ENCODE measurements around the gene IFNA8.
"Not testable (repeated sequence)": the region's sequence is repeated elsewhere in the genome, so short reads cannot be mapped to it uniquely, and the experiment has no call there.

Gene IFNA8

DNA sequence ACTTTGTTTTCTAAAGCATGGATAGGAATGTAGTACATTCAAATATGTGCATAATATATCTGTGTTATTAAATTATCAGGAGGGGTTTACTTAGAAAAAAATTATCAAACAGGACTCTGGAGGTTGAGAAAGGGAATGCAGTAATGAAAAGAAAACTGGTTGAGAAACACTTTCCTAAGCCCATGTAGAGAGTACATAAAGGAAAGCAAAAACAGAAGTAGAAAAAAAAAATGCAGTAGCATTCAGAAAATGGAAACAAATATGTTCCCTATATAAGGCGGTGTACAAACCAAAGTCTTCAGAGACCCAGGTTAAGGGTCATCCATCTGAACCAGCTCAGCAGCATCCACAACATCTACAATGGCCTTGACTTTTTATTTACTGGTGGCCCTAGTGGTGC, at the start of gene IFNA8:
IFNA8 (plus strand) TSS at position 301 of the 400 bp plus-strand sequence; CDS start at position 361, 60 bp downstream.
- DNase-seq, result no peak

DNA sequence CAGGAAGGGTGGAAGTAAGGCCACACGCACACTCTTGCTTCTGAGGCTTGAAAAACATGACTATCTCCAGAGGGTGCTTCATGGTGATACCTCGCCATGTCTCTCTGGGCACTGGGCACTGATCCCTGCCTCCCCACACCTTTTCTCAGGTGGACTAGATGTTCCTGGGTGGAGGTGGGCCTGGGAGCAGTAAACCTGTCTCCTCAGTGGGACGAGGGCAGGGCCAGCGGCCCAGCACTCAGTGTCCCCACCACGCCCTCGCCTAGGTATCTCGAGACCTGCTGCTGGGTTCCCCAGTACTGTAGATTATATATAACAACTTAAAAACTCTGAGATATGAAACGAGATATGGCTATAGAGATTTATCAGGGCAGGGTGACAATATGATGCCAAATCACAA, 46.6 kb upstream of the IFNA8 start:
- no peak for DNase-seq

DNA sequence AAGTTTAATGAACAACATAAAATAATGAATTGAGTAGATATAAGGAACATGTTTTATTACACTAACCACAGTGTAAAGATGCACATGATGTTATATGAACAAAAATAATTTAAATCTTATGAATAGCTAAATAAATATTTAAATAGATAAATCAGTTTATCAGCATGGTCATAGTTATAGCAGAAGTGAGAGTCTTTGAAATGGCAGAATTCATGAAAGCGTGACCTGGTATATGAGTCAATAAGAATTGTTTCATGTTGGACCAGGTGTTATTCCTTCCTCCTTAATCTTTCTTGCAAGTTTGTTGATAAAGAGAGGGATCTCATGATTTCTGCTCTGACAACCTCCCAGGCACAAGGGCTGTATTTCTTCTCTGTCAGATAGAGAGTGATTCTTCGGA, 41.7 kb upstream of the IFNA8 start:
- DNase-seq, result not testable (repeated sequence)

DNA sequence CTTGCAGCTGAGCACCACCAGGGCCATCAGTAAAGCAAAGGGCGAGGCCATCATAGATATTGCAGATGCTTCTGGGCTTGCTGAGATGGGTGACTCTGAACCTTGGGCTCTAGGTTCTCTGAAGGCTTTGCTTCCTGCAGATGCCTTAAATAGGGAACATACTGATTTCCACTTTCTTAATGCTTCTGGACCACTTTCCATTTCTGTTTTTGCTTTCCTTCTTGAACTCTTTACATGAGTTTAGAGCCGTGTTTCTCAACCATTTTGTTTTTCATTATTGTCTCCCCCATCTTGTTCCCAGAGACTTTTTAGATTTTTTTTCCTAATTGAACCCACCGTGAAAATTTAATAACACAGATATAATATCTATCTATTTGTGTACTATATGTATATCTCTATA, 41.0 kb upstream of the IFNA8 start, which contains the start of gene IFNA13:
IFNA13 (minus strand) TSS at position 101 of the 400 bp plus-strand sequence; CDS start at position 54, 47 bp downstream.
- DNase-seq, result no peak

DNA sequence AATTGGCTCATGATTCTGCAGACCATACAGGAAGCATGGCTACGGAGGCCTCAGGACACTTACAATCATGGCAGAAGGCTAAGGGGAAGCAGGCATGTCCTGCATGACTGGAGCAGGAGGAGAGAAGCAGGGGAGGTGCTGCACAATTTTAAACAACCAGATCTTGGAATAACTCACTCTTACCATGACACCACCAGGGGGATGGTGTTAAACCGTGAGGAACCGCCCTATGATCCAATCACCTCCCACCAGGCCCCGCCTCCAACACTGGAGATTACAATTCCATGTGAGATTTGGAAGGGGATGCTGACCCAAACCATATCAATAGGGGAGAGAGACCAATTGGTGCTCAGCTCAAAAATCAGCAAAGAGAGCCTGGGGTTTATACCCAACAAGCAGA, 37.5 kb upstream of the IFNA8 start:
- not testable (repeated sequence) for DNase-seq

DNA sequence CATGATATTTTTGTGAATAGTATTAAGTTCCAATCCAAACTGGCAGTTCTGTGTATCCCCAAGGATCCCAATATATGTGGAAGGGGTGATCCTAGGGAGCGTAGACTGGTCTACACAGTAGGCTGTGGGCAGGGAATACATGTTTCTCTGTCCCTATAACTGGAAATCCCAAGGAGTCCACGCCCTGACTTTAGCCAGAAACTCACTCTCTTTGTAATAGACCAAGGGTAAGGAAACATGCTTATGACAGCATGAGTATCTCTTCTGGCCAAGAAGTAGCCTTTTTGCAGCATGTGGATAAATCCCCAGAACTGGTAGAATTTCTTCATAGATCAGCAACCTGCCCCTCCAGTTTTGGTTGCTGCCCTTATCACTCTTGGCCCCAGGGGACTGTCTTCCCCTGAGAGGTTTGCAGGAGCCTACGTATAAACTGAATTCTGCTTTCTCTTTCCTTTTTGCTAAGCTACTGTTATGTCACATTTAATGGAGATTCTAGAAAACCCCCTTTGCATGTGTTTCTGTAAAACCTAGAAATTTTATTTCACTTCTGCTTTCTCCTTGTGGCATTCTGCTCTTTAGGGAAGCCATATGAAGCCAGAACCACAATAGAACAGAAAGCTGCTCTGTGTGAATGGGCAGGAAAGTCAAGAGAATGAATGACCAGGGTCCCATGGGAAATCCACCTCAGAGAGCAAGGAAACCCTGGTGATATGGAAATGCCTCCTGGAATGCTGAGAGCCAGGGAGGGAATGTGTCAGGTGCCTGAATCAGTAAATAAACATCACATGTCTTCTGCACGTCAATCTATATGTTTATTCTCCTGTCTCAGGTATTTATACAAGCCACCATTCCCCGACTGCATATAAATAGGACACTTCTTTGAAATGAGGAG, 27.2 kb upstream of the IFNA8 start:
- peak; percentile 66 for DNase-seq

DNA sequence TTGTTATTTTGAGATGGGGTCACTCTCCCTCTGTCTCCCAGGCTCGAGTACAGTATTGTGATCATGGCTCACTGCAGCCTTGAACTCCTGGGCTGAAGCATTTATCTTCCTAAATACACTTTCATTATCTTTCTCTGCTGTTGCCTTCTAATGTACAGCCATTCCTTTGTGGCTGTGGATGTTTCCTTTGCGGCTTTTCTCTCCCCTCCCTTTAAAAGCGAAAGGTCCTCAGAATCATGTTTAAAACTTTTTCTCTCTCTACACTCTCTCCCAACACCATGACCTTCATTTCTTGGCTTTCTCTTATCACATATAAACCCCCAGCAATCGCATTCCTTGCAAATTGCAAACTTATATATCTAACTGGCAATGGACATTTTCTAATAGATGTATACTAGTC, 25.3 kb upstream of the IFNA8 start:
- no peak for DNase-seq

DNA sequence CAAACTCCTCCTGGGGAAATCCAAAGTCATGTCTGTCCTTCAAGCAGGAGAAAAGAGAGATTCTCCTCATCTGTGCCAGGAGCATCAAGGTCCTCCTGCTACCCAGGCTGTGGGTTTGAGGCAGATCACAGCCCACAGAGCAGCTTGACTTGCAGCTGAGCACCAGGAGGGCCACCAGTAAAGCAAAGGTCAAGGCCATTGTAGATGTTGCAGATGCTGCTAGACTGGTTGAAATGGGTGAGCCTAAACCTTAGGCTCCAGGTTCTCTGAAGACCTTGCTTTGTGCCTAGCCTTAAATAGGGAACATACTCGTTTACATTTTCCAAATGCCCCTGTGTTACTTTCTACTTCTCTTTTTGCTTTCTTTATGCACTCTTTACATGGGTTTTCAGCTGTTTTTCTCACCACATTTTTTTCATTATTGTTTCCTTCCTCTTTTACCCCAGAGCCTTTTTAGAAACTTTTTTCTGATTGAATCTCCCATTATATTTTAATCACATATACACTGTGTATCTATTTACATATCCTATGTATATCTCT, 23.7 kb upstream of the IFNA8 start, which contains the start of gene IFNA2:
IFNA2 (minus strand) TSS at position 268 of the 540 bp plus-strand sequence; CDS start at position 199, 69 bp downstream.
- DNase-seq, result no peak

DNA sequence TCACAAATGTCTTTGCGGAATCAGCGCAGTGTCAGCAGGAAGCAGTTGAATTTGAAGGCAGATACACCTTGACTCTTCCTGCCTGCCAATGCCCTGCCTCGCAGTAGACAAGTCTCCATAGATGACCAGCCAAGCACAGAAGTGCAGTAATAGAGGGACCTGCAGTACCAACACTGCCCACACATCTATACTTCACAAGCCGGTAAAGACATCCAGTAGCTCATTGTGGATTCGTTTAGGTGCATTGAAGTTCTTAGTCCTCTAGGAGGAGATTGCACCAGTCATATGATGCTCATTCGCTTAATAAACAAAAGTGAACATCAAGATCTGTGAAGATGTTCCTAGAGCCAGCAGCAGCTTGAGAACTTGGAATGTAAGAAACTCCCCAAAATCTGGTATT, 16.6 kb upstream of the IFNA8 start:
- DNase-seq, result no peak

DNA sequence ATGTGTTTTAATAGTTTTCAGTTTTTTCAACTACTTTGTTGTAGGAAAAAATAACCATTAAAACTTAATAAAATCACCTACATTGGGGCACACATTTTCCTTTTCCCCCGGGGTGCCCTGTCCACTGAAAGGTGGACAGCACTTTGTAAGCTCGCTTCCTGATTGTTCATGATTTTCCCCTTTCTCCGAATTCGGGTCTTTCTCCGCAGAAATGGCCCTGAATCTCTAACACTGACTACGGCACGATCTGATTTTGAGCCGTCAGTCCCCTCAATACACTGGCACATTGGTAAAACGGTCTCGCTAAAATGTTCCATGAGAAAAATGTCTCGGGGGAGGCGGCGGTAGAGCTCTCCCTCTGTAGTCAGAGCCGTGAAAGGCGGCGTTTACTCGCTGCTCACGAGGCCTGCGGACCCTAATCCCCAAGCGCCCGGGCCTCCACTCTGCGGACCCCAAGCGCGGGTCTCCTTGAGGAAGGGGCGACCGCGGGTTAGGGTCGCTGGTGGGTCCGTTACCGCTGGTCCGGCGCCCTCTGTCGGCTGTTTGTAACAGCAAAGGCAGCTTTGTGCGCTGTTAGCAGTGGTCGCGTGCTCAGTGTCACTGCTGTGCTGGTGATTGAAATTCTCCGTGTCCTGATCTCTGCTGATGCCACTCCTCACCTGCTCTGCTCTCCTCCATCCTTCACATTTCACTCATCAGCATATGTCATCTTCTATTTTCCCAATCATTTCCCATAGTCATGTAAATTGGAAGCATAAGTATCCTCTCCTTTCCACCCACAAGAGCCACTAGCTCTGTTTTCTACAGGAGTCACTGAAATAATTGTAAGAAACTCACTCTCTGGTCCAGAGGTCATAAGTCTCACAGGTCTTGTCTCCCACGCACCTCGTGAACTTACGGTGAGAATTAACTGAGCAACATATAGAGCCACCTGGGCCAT, 12.9 kb upstream of the IFNA8 start:
- DNase-seq, result peak; percentile 36

DNA sequence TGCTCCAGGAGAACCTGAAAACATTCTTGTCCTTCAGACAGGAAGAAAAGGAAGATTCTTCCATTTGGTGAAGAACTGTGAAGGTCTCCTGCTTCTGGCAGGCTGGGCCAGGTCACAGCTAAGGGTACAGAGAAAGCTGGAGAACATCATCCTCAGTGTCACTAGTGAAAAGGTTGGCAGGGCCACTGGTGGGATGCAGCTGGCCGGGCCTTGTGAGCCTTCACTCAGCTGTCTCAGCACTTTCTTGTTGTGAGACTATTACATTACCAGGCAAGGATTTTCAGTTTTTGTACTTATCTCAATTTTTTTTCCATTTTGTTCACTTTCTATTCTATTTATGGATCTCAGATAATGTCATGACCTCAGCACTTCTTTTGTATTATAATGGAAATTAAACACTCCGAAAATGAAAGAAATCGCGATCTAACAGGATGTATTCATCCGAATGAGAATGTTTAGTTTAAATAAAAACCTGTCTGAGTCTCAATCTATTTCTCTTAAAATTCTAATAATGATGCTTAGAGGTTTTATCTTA, 9.9 kb upstream of the IFNA8 start:
- DNase-seq, result no peak

DNA sequence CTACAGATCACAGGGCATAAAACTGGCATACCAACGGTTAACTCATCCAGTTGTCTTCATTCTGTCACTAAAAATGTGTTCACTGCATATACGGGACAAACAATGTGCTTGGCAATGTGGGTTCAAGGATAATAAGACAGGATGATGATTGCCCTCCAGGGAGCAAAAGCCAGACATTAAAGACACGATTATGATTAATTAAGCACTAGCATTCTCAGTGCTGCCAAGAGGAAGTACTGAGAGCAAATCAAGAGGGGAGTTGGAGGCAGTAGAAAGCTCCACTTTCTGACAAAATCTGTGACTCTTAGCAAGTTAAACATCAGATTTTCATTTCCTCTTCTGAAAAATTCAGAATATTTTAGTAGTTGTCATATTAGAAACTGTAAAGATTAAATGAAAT, 9.0 kb upstream of the IFNA8 start:
- DNase-seq, result no peak

DNA sequence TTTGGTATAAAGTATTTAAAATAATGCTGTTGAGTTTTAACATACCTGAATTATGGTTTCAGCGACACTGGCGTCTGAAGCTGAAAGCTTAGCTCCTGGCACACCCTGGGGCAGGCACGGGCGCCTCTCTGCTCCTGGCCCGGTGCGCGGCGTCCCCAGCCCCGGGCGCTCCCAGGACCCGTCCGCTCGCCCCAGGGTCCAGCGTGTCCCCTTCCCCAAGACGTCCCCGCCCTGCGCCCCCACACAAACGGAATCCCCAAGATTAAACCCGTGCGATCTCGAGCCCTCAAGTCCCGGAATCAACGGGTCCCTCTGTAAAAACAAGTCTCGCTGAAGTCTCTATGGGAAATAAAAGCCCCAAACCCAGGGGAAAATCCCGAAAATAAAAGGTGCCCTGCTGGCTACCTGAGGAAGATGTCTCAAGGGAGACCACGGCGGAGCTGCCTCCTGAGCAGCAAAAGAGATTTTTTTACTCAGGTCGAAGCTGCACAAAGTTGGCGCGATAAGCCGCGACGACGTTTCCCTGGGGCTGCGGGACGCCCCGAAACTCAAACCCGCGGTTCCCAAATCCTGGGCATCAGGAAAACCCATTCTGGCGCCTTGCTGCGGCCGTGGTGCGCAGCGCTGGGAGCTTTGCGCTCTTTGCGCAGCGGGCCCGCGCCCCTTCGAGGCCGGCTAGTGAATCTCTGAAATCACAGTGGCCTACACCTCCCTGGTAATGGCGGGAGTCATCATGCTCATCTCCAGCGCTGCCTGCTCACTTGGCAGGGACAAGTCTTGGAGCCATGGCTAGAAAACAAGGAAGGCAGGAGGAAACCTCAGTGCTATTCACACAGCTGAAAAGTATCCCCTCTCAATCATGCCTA, 6.3 kb upstream of the IFNA8 start:
- no peak for DNase-seq

DNA sequence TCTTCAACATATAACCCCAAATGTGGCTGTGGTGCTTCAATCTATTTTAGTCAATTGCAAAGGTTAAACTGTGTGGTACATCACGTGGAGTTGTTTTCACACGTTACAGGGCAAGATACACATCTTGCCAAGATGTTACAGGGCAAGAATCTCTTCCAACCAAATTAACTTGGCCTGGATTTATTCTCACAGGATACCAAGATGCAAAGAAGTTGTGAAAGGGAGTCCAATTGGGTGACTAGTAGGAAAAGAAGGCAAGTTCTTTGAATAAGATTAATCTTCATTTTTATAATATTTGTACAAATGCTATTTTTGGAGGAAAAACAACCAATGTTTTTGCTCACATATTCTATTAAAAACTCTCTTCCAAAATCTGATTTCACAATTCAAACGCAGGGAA, 4.8 kb upstream of the IFNA8 start:
- no peak for DNase-seq

DNA sequence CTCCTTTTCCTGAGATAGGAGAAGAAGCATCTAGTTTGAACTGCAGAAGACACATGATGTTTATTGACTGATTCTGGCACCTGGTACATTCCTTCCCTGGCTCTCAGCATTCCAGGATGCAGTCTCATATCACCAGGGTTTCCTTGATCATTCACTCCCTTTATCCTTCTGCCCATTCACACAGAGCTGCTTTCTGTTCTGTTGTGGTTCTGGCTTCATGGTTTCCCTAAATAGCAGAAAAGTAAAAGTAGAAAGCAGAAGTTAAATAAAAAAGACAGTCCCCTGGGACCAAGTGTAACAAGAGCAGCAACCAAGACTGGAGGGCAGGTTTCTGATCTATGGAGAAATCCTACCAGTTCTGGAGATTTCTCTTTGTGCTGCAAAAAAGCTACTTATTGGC, 3.2 kb downstream of the IFNA8 start:
- no peak for DNase-seq

DNA sequence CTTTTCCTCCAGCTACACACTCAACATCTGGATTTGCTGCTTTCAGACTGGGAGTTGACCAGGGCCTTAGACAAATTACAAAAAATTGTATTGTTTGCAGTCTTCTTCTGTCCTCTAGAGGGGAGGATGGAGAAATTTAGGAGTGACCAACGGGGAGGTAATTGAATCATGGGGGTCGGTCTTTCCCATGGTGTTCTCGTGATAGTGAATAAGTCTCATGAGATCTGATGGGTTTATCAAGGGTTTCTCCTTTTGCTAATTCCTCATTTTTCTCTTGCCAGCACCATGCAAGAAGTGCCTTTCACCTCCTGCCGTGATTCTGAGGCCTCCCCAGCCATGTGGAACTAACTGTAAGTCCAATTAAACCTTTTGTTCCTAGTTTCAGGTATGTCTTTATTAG, 4.2 kb downstream of the IFNA8 start:
- DNase-seq, result no peak

DNA sequence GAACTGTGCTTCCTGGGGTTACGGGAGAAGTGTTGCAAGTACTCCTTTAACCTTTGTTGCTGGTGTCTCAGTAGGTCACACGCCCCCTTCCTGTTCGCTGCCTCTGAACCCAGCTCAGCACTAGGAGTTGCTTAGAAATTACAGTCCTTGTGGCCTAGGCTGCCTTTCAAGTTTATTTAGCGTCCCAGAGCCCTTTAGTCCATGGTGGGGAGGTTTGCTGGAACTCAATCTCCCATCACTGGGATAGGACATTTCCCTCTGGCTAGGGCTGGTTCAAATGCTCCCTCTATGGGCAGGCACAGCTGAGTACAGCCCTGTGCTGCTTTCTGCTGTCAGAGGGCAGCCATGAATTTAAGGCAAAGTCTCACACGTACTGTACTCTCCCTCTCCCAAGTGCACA, 4.7 kb downstream of the IFNA8 start:
- DNase-seq, result no peak

DNA sequence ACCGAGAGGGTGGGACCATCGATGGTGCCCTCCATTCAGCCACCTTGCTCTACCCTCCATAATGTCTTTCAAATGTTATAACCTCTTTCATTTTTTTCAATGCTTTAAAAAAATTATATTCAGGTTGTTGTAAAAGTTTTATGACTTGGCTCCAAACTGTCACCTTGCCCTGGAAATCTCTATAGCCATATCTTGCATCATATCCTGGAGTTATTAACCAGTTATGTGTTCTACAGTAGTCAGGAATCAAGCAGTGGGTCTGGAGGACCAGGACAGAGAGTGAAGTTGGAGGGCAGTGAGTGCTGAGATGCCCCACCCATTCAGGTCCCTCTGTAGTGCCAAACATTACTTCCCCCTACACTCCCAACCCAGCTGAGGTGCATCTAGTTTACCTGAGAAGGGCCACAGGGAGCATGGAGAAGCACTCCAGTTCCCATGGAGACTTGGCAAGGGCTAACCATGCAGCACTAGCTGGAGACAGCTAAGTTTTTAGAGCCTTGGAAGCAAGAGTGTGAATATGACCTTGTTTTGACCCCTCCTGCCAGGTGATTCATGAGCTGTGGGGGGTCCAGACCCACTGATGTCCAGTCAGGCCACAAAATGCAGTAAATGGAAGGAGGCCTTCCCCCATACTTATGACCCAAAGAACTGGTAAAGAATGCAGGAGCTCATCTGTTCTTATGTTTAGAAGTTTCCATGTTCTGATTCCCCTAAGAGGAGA, 5.5 kb downstream of the IFNA8 start:
- DNase-seq, result no peak

DNA sequence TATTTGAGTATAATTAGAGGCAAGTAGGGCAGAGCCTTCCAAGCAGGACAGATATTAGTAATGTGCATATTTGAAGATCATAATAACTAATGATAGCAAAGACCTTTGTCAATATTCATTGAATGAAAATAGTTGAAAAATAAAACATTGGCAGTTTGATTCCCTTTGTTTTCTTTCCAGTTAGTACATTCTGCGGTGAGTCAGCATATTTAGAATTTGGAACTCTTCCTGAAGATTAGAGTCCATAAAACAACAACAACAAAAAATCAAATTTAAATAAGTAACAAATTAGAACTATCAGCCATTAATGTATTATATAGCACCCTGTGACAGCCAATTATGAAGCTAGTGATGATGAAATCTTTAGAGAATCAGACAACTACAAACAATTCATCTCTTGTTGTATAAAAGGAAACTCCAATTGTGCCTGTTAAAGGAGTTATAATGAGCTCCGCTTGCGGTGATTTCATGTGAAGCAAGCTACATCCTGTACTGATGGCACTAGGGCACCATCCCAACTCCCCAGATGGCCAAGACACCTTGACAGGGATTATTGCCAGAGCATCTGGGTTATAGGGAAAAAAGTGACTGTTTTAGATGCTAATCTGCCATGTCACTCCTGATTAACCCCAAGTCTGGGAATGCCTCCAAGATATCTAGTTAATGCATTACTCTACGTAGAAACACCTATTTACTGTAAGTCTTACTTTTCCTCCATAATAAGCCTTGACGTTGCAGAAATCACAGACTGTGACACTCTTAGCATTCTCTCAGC, 6.8 kb downstream of the IFNA8 start:
- DNase-seq, result no peak

DNA sequence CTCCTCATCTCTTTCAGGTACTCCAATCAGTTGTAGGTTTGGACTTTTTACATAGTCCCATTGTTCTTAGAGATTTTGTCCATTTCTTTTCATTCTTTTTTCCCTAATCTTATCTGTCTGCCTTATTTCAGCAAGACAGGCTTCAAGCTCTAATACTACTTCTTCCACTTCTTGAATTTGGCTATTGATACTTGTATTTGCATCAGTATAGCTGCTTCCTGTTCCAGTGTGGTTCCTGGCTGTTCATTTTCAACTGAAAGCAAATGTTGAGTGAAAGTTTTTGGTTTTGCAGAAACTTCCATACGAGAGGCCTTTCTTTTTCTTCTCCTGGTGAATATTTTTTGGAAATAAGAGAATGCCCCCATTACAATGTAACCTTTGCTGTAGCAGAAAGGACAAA, 19.3 kb downstream of the IFNA8 start:
- no peak for DNase-seq

Measured in CD4-positive, alpha-beta T cell treated with Interferon gamma for 1 hour (primary cell).